ENCODE results near the gene UNC93A.
"Not testable (repeated sequence)": the region's sequence is repeated elsewhere in the genome, so short reads cannot be mapped to it uniquely, and the experiment has no call there.

UNC93A gene

DNA sequence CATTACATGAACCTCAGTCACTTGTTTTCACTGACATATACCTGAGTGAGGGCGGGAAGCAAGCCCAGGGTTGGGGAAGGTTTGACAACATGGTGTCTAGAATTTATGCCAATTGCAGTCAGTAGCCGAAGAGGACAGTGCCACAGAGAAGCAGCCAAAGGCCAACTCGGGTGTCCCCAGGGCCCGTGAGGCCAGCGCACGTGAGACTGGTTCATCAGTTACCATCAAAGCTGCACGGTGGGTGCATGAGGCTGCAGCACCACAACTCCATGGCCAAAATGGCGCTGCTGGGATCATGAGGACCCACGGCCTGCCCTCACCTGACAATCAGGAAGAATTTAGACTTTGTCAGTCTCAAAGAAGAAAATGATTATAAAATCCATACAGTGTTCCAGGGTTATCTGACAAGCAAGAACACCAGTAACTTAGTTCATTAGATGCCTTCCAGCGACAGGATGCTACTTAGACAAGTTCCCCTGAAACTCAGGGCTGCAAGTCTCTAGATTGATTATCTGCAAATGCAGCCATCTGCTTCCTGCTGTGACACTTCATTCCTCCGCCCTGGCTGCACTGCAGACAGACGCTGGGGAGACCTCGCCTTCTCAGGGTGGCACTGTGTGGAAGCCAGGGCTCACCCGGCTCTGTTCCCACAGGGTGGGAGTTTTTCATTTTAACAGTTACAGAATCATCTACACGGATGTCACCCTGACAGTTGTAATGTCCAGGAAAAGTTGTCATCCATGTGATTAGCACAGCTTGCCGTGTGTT is 12.8 kb upstream of the UNC93A start:
- not testable (repeated sequence) for DNase-seq; H3K9me3 Mint-ChIP-seq; H3K4me3 Mint-ChIP-seq; H3K4me1 Mint-ChIP-seq; H3K27ac Mint-ChIP-seq; H3K36me3 Mint-ChIP-seq; ATAC-seq (replicated peaks)
- H3K27me3 Mint-ChIP-seq = peaks cover 14 to 34% of the 10 kb centered on the region in 2 donors

DNA sequence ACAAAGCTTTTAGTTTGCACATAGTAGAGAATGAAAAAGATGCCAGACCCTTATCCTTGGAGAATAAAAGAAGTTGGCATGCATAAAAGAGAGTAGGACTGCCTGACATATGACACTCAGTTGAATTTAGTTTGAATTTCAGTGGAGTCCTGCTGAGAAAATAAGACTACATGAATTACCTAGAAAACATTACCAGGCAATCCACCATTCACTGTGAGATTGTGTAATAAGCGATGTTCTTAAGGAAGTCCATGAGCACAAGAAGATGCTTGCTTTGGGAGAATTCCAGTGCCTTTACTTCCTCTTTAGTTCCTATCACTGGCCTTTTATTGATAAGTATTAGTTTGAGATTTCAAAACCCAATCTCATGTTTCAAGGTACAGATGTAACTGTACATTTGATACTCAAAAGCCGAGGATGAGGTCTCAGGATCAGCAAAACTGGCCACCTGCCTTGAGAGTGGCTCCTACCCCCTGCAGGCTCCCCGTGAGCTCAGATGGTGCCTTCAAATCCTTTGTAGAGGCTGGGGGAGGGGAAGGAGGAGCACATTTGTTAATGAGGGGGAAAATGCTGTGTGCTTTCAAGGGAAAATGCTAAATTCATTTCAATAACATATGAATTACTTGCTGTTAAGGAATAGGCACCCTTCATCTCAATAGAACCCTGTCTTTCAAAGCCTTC is 11.2 kb upstream of the UNC93A start:
- Mint-ChIP-seq H3K9me3 (no peaks in the 10 kb centered on the region), H3K4me3 (no peak overlapping the region), H3K36me3 (no peaks in the 10 kb centered on the region), H3K4me1 (no peaks in the 10 kb centered on the region), H3K27ac (no peak overlapping the region), H3K27me3 (peaks cover 18 to 36% of the 10 kb centered on the region in 2 donors)
- DNase-seq (no peak), ATAC-seq (replicated peaks) (no peak)

DNA sequence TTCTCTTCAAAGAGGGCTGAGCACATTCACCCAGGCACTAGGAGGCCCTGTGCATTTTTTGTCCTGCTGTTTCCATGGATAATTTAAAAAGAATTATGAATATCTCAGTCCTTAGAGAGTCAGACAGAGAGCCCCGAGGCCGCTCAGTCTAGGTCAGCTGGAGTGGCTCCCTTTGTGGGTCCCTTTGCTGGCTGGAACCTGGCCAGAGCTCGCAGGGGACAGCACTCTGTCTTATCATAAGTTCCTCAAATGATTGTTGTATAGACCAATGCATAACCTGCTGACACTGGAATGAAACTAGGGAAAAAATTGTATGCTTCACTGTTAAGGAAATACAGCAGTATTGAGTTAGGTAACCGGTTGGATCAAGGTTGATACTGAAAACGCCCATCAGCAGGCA is 10.6 kb upstream of the UNC93A start:
- not testable (repeated sequence) for DNase-seq; H3K9me3 Mint-ChIP-seq; H3K36me3 Mint-ChIP-seq; H3K27ac Mint-ChIP-seq; H3K4me1 Mint-ChIP-seq; ATAC-seq (replicated peaks); H3K4me3 Mint-ChIP-seq
- H3K27me3 Mint-ChIP-seq = peaks cover 18 to 36% of the 10 kb centered on the region in 2 donors

DNA sequence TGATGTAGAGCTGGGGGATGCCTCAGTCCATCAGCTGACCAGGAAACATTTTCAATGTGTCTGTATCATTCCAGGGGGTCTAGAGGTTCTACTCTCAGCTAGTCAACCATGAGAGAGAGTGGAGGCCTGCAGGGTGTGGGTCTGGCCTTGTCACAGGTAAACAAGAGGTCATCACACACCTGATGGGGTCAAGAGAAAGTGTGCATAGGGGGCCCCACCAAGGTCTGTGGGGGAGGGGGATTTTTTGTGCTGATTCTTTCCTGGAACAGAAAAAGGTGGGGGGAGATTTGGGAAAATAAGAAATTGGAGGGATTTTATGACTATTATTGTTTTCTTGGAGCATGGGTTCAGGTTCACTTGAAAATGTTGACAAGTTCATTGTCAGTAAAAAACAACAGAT is 8.9 kb upstream of the UNC93A start:
- no peaks in the 10 kb centered on the region for H3K4me1 Mint-ChIP-seq
- no peak overlapping the region for H3K27ac Mint-ChIP-seq
- no peaks in the 10 kb centered on the region for H3K36me3 Mint-ChIP-seq
- ATAC-seq (replicated peaks) (no peak), DNase-seq (no peak)
- H3K4me3 Mint-ChIP-seq = no peak overlapping the region
- peaks cover 19 to 30% of the 10 kb centered on the region in 2 donors for H3K27me3 Mint-ChIP-seq
- no peaks in the 10 kb centered on the region for H3K9me3 Mint-ChIP-seq

DNA sequence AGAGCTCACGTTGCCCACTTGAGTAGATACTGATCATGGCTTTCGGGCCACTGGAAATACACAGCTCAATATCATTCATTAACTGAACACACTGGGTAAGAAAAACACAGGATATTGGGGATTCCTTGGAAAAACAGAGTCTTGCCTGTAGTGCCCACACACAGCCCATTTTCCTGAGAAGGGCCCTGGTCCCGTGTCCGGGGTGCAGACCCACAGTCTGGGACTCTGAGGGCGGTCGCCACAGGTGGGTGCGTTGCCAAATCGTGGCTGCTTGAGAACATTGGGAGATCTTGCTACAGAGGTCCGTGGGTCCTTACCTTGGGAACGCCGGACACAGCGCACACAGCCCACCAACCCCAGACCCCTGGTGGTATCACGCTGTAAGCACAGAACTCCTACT is 6.5 kb upstream of the UNC93A start:
- not testable (repeated sequence) for DNase-seq; H3K36me3 Mint-ChIP-seq; H3K9me3 Mint-ChIP-seq; H3K4me3 Mint-ChIP-seq; ATAC-seq (replicated peaks); H3K27ac Mint-ChIP-seq; H3K4me1 Mint-ChIP-seq
- H3K27me3 Mint-ChIP-seq = peaks cover 13 to 25% of the 10 kb centered on the region in 2 donors

DNA sequence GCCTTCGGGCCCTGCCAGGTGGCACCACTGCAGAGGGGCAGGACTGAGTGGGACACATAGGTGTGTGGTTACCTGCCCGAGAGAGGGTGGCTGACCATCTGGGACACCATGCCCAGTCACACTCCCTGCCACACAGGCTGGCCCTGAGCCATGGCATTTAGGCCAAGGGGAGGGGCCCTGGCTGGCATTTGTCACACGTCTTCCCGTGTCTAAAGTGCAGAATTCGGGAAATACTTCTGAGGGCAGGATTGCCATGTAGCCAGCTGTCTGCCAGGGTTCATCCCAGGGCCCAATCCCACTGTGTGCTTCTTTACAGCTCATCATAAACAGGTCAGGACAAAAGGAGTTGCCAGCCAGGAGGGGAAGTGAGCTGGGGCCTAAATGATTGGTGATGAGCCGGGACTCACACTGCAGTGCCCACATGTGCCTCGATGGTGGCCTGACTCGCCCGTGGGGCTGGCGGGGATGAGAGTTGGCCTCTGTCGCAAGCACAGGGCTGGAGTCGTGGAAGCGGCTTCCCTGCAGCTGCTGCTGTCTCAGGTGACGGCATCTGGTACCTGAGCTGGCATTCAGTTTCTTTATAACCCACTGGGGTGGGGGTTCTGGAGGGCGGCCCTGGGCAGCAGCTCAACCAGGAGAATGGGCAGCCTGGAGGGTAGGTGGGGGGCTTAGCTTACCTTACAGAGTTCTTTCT is 5.9 kb upstream of the UNC93A start:
- DNase-seq (no peak), ATAC-seq (replicated peaks) (no peak)
- H3K36me3 Mint-ChIP-seq = no peaks in the 10 kb centered on the region
- no peak overlapping the region for H3K27ac Mint-ChIP-seq
- peaks cover 13 to 25% of the 10 kb centered on the region in 2 donors for H3K27me3 Mint-ChIP-seq
- H3K4me1 Mint-ChIP-seq = no peaks in the 10 kb centered on the region
- H3K9me3 Mint-ChIP-seq = no peaks in the 10 kb centered on the region
- H3K4me3 Mint-ChIP-seq = no peak overlapping the region

DNA sequence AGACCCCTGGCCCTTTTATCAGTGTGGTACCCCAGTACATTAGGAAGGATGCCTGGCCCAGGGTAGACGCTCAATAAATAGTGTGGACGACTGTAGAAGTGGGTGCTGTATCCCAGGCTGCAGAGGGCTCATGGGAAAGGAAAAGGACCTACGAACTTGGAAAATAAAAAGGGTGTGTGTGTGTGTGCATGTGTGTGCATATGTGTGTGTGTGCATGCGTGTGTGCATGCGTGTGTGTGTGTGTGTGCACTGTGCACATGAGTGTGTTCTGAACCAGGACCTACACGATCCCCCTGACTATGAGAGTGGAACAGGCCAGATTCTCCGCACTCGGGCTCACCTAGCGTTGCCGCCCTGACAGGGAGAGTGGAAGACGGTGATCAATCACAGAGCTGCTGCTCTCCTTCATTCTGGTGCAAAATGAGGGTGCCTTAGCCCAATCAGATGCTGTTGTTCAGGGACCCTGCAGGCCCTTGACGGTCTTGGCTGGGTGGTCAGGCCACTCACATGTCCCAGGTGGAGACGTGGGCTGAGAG is 3.5 kb upstream of the UNC93A start:
- no peaks in the 10 kb centered on the region for H3K4me1 Mint-ChIP-seq
- H3K9me3 Mint-ChIP-seq = no peaks in the 10 kb centered on the region
- H3K27ac Mint-ChIP-seq = no peak overlapping the region
- H3K36me3 Mint-ChIP-seq = no peaks in the 10 kb centered on the region
- ATAC-seq (replicated peaks) (no peak), DNase-seq (no peak)
- H3K27me3 Mint-ChIP-seq = peaks cover 17 to 23% of the 10 kb centered on the region in 2 donors
- H3K4me3 Mint-ChIP-seq = no peak overlapping the region

DNA sequence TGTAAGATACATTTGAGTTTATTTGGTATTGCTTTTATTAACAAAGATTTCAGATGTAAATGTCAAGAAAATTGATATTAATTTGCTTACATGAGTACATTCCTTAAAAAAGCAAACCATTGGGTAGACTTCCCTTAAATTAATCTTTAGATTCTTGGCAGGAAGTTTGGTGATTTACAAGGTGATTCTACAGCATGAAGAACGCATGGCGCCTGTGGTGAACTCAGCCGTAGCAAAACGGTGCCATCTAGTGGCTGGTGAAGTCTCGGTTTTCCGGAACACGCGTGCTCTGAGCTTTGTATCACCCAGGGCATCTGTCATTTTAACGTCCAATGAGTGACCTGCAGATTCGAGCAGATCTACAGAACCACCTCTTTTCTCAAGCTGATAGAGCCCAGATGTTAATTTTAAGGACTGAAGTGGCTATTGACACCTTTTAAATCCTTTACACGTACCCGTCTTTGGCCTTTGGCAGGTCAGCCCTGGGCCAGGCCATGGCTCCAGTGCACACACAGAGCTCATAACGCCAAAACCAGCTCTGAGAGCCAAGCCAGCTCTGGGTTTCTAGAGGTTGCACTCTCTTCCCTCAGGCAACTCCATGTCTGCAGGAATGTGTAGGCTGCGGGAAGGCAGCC is 2.4 kb upstream of the UNC93A start:
- H3K9me3 Mint-ChIP-seq, DNase-seq, H3K4me1 Mint-ChIP-seq, H3K4me3 Mint-ChIP-seq, H3K27ac Mint-ChIP-seq, H3K36me3 Mint-ChIP-seq: not testable (repeated sequence)
- ATAC-seq (replicated peaks) = peak; percentile 86 to 94
- peaks cover 19 to 25% of the 10 kb centered on the region in 2 donors for H3K27me3 Mint-ChIP-seq

DNA sequence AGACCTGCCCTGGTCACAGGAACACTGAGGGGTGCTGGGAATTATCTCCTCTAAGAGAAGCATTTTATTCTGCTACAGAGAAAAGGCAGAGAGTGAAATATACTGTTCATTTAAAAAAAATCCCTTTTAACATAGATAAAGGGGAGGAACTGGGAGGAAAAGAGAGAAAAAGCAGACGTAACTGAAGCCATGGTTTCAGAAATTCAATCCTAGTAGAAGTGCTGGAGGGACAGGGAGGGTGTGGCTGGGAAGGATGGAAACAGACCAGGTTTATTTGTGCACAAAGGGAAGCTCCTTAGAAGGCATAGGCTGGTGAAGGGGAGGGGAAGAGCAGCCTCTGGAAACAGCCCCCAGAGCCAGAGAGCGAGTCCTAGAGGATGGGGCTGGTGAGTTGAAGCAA is 1.8 kb upstream of the UNC93A start:
- not testable (repeated sequence) for H3K4me1 Mint-ChIP-seq; H3K9me3 Mint-ChIP-seq; H3K36me3 Mint-ChIP-seq; H3K4me3 Mint-ChIP-seq; H3K27ac Mint-ChIP-seq; DNase-seq; ATAC-seq (replicated peaks)
- H3K27me3 Mint-ChIP-seq = peaks cover 15 to 29% of the 10 kb centered on the region in 2 donors

DNA sequence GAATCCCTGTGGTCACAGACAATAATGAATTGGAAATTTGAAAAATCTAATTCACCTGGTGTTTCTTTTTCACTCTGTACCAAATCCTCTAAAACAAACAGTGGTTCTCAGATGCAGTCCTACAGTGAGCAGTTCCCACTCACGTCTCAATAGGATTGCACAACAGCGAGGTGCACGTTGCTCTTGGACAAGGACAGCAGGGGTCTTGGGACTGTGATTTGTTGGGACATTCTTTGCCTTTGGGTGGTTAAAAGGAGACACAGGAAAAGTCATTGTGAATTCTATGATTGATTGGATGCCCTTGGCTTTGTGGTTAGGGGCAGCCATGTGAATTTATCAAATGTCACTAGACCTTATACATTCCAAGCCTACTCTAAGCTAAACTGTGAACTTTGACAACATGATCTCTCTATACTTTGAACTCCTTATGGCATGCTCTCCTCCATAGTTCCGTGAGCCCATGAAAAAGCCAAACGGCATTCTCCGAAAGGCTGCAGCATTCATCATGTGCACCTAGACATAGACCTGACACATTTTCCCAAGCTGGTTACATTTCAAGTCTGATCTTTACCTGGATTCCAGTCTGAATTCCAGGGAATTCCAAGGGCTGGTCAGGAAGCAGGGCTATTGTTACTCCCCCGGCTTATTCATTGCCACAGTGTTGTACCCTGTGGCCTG is 647 bp downstream of the UNC93A start:
- DNase-seq = no peak
- peaks cover 29 to 47% of the 10 kb centered on the region in 2 donors for H3K27me3 Mint-ChIP-seq
- no peak overlapping the region for H3K27ac Mint-ChIP-seq
- H3K9me3 Mint-ChIP-seq = no peaks in the 10 kb centered on the region
- no peak overlapping the region for H3K4me3 Mint-ChIP-seq
- ATAC-seq (replicated peaks) = no peak
- H3K36me3 Mint-ChIP-seq = no peaks in the 10 kb centered on the region
- no peaks in the 10 kb centered on the region for H3K4me1 Mint-ChIP-seq

DNA sequence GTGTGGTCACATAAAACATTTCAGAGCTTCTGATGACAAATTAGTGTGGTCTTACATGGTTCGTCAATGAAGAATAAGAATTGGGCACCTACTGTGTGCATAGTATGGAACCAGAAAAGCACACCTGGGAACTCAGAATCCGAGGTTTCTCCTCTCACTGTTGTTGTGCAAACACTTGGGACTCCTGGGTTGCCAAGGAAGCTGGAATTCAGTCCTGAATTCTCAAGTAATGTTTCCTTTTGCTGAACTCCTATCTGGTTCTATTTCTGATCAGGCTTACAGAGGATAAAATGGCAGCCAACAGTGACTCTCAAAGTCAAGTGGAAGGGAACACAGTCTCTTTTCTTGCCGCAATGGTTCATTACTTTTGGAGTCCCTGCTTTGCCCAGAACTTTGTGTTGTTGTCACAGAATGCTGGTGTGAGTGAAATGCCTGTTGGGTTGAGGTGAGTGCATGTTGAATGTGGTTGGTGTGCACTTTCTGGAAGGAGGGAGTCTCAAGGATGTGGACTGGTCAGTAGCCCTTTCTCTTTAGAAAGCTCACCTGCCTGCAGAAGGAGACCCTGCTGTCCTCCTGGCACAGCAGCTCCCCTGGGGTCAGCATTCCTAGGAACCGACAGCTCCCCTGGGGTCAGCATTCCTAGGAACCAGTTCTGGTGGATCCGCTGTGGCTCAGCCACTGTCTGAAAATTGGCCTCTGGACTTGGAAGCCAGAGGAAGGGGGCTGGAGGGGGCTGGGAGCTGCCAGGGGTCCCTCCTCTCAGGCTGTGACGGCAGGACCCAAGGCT is 1.4 kb downstream of the UNC93A start:
- DNase-seq (no peak), ATAC-seq (replicated peaks) (no peak)
- Mint-ChIP-seq H3K36me3 (no peaks in the 10 kb centered on the region), H3K9me3 (no peaks in the 10 kb centered on the region), H3K27me3 (peaks cover 24 to 47% of the 10 kb centered on the region in 2 donors), H3K27ac (no peak overlapping the region), H3K4me1 (no peaks in the 10 kb centered on the region), H3K4me3 (no peak overlapping the region)

DNA sequence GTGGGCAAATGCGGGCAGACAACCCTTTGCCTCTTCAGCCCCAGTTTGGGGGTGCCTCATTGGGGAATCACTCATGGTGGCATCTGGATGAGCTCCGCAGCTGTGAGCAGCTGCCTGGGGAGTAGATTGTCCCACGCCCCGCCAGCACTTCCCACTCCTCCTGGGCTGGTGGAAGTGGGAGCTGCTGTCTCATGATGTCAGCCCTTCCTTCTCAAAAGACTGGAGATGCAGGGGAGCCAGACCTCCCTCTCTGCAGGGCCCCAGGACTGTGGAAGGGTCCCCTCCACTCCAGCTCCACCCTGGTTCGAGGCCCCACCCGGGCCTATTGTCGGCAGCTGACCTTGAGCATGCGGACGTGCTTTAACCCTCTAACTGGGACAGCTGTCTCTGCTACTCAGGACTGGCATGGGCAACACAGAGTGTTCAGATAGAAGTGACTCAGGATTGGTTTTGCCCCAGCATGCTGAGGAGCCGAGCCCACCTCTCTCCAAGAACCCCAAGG is 2.0 kb downstream of the UNC93A start:
- peaks cover 2 to 4% of the 10 kb centered on the region in 2 donors for H3K4me1 Mint-ChIP-seq
- no peak overlapping the region for H3K4me3 Mint-ChIP-seq
- H3K27ac Mint-ChIP-seq = no peak overlapping the region
- DNase-seq (no peak), ATAC-seq (replicated peaks) (no peak)
- peaks cover 24 to 53% of the 10 kb centered on the region in 2 donors for H3K27me3 Mint-ChIP-seq
- H3K36me3 Mint-ChIP-seq = no peaks in the 10 kb centered on the region
- H3K9me3 Mint-ChIP-seq = peaks cover 0 to 5% of the 10 kb centered on the region in 2 donors

DNA sequence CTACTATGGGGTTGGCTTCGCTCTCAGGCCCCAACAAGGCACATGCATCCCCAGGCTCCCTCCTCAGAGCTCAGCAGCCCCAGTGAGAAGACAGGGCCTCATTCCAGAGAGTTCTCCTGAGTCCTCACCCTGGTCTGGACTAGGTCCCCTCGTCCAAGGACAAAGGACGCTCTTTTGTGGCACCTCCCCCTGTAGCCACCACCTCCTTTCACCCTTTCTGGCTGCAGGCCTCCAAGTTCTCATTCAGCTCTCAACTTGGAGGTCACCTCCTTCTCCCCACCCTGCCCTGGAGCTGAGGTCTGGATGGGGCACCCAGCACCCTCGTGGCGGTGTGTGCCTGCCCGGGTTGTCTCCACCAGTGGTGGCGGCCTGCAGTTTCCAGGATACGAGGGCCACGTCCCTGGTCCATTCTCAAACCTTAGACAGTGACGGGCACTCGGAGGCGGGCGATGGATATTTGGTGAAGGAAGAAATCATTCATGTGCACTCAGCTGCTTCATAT is 2.5 kb downstream of the UNC93A start:
- no peak overlapping the region for H3K4me3 Mint-ChIP-seq
- ATAC-seq (replicated peaks) (no peak), DNase-seq (no peak)
- H3K4me1 Mint-ChIP-seq = peaks cover 3 to 8% of the 10 kb centered on the region in 2 donors
- H3K27ac Mint-ChIP-seq = no peak overlapping the region
- H3K9me3 Mint-ChIP-seq = peaks cover 0 to 5% of the 10 kb centered on the region in 2 donors
- peaks cover 24 to 57% of the 10 kb centered on the region in 2 donors for H3K27me3 Mint-ChIP-seq
- no peaks in the 10 kb centered on the region for H3K36me3 Mint-ChIP-seq
